ENCODE measurements around the gene SULT2B1.
"Not testable (repeated sequence)": the region's sequence is repeated elsewhere in the genome, so short reads cannot be mapped to it uniquely, and the experiment has no call there.

The SULT2B1 gene

DNA sequence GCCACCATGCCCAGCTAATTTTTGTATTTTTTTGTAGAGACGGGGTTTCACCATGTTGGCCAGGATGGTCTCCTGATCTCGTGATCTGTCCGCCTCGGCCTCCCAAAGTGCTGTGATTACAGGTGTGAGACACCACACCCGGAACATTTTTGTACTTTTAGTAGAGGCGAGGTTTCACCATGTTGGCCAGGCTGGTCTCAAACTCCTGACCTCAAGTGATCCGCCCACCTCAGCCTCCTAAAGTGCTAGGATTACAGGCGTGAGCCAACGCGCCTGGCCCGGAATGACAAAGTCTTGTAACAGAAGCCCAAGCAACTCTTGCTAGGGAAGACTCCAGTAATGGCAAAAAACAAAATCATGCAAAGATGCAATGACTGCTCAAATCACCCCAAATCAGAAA is 80.3 kb downstream of the SULT2B1 start:
- H3K23ac ChIP-seq (ENCODE audit: low read length); H4K8ac ChIP-seq (ENCODE audit: low read depth, low read length); H2AK5ac ChIP-seq (ENCODE audit: low read length); H4K91ac ChIP-seq (ENCODE audit: low read depth, low read length); H3K36me3 ChIP-seq (ENCODE audit: control insufficient read depth in 1 of 2, insufficient read depth in 2 of 2, low read length in 2 of 2); H3K4ac ChIP-seq (ENCODE audit: low read depth, low read length); H3K79me1 ChIP-seq (ENCODE audit: low read length); H3K9me3 ChIP-seq (ENCODE audit: insufficient read depth, low read depth, low read length); H3K9ac ChIP-seq (ENCODE audit: low read length); H2BK12ac ChIP-seq (ENCODE audit: low read length); H4K12ac ChIP-seq (ENCODE audit: low read depth, low read length); H3K27ac ChIP-seq (ENCODE audit: low read depth, low read length); H2BK5ac ChIP-seq (ENCODE audit: low read depth, low read length, poor library complexity); H3K4me2 ChIP-seq (ENCODE audit: low read length); H3K18ac ChIP-seq (ENCODE audit: low read length); H3K14ac ChIP-seq (ENCODE audit: low read length); H3K4me3 ChIP-seq (ENCODE audit: low read depth, low read length); H3K79me2 ChIP-seq (ENCODE audit: control insufficient read depth, insufficient read depth, low read length, poor library complexity); H2AFZ ChIP-seq (ENCODE audit: insufficient read depth, low read length, poor library complexity); H2BK120ac ChIP-seq (ENCODE audit: insufficient read depth, low read length, poor library complexity); DNase-seq: not testable (repeated sequence)
- H3K27me3 ChIP-seq (ENCODE audit: insufficient read depth, low read length), result peaks cover 15% of the 10 kb centered on the region
- H3K4me1 ChIP-seq (ENCODE audit: control insufficient read depth in 1 of 2, insufficient read depth in 2 of 2, low read length in 2 of 2), result peaks cover 25 to 41% of the 10 kb centered on the region in 2 experiments
- WGBS (ENCODE audit: extremely low coverage, insufficient coverage, insufficient read length), result no CpG with 5 or more reads among the region's 11 CpGs

DNA sequence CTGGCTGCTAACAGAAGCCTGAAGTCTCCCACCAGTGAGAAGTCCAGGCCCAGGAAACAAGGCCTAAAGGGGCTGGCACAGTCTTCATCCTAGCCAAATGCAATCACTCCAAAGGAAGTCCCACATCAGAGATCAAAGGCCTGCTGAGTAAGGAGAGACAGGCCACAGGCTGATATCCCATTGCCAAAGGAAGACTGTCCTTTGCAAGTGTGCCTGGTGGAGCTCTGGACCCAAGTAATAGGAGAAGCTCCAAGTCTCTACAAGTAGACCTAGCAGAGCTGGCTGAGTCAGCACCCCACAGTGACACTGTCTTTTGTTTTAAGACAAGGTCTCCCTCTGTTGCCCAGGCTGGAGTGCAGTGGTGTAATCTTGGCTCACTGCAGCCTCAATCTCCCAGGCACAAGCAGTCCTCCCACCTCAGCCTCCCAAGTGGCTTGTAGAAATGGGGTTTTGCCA is 80.7 kb downstream of the SULT2B1 start:
- Histone ChIP-seq H4K8ac (ENCODE audit: low read depth, low read length) (no peak overlapping the region), H4K91ac (ENCODE audit: low read depth, low read length) (no peak overlapping the region), H3K27ac (ENCODE audit: low read depth, low read length) (no peak overlapping the region), H3K27me3 (ENCODE audit: insufficient read depth, low read length) (peaks cover 15% of the 10 kb centered on the region), H3K23ac (ENCODE audit: low read length) (no peak overlapping the region), H3K9ac (ENCODE audit: low read length) (no peak overlapping the region), H3K79me1 (ENCODE audit: low read length) (peaks cover 4% of the 10 kb centered on the region), H3K36me3 (ENCODE audit: control insufficient read depth in 1 of 2, insufficient read depth in 2 of 2, low read length in 2 of 2) (no peaks in the 10 kb centered on the region), H2BK5ac (ENCODE audit: low read depth, low read length, poor library complexity) (no peak overlapping the region), H3K4me1 (ENCODE audit: control insufficient read depth in 1 of 2, insufficient read depth in 2 of 2, low read length in 2 of 2) (peaks cover 25 to 44% of the 10 kb centered on the region in 2 experiments), H3K4me3 (ENCODE audit: low read depth, low read length) (no peak overlapping the region), H3K4ac (ENCODE audit: low read depth, low read length) (no peak overlapping the region), H2AK5ac (ENCODE audit: low read length) (no peak overlapping the region), H4K12ac (ENCODE audit: low read depth, low read length) (no peak overlapping the region), H3K9me3 (ENCODE audit: insufficient read depth, low read depth, low read length) (peaks cover 3% of the 10 kb centered on the region), H3K79me2 (ENCODE audit: control insufficient read depth, insufficient read depth, low read length, poor library complexity) (no peaks in the 10 kb centered on the region), H2BK120ac (ENCODE audit: insufficient read depth, low read length, poor library complexity) (no peak overlapping the region), H3K14ac (ENCODE audit: low read length) (no peak overlapping the region), H3K18ac (ENCODE audit: low read length) (no peak overlapping the region), H2AFZ (ENCODE audit: insufficient read depth, low read length, poor library complexity) (no peak overlapping the region), H3K4me2 (ENCODE audit: low read length) (no peak overlapping the region), H2BK12ac (ENCODE audit: low read length) (no peak overlapping the region)
- no peak for DNase-seq

DNA sequence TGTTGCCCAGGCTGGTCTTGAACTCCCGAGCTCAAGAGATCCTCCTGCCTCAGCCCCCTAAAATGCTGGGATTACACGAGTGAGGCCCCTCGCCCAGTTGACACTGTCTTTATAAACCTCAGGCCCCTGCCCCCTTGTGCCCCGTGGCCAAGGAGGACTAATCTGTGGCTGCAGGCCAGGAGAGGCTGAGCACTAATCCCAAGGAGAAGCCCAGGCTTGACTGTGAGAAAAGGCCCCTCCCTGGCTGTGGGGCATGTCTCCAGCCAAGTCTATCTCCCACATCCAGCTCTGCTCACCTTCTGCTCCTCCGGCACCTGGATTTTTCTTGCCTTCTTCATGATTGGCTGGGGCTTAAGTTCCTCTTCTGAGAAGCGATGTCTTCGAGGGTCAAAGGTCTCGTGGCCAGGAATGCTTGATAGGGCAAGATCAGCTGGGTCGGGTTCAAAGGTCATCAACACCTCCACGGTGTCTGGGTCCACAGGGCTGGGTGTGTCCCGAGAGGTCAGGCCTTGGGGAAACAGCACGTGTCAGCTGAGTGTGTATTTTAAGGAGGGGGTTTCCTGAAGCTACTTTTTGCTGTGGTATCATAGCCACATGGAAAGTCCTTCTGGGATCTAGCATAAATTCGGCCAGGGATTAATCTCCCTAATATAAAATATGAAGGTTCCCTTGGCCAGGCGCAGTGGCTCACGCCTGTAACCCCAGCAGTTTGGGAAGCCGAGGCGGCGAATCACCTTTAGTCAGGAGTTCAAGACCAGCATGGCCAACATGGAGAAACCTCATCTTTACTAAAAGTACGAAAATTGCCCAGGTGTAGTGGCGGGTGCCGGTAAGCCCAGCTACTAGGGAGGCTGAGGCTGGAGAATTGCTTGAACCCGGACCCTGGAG is 81.4 kb downstream of the SULT2B1 start:
- Histone ChIP-seq H2AFZ (ENCODE audit: insufficient read depth, low read length, poor library complexity) (no peak overlapping the region), H4K8ac (ENCODE audit: low read depth, low read length) (no peak overlapping the region), H3K4me2 (ENCODE audit: low read length) (no peak overlapping the region), H3K36me3 (ENCODE audit: control insufficient read depth in 1 of 2, insufficient read depth in 2 of 2, low read length in 2 of 2) (no peaks in the 10 kb centered on the region), H3K9ac (ENCODE audit: low read length) (no peak overlapping the region), H3K27ac (ENCODE audit: low read depth, low read length) (no peak overlapping the region), H3K14ac (ENCODE audit: low read length) (no peak overlapping the region), H2AK5ac (ENCODE audit: low read length) (no peak overlapping the region), H2BK12ac (ENCODE audit: low read length) (no peak overlapping the region), H3K18ac (ENCODE audit: low read length) (no peak overlapping the region), H3K4me1 (ENCODE audit: control insufficient read depth in 1 of 2, insufficient read depth in 2 of 2, low read length in 2 of 2) (peaks cover 25 to 46% of the 10 kb centered on the region in 2 experiments), H4K91ac (ENCODE audit: low read depth, low read length) (no peak overlapping the region), H3K79me2 (ENCODE audit: control insufficient read depth, insufficient read depth, low read length, poor library complexity) (no peaks in the 10 kb centered on the region), H3K79me1 (ENCODE audit: low read length) (peaks cover 4% of the 10 kb centered on the region), H2BK120ac (ENCODE audit: insufficient read depth, low read length, poor library complexity) (no peak overlapping the region), H4K12ac (ENCODE audit: low read depth, low read length) (no peak overlapping the region), H3K4ac (ENCODE audit: low read depth, low read length) (no peak overlapping the region), H3K4me3 (ENCODE audit: low read depth, low read length) (no peak overlapping the region), H2BK5ac (ENCODE audit: low read depth, low read length, poor library complexity) (no peak overlapping the region), H3K27me3 (ENCODE audit: insufficient read depth, low read length) (peaks cover 15% of the 10 kb centered on the region), H3K23ac (ENCODE audit: low read length) (no peak overlapping the region), H3K9me3 (ENCODE audit: insufficient read depth, low read depth, low read length) (peaks cover 3% of the 10 kb centered on the region)
- no peak for DNase-seq
- WGBS (ENCODE audit: extremely low coverage, insufficient coverage, insufficient read length), result no CpG with 5 or more reads among the region's 22 CpGs

DNA sequence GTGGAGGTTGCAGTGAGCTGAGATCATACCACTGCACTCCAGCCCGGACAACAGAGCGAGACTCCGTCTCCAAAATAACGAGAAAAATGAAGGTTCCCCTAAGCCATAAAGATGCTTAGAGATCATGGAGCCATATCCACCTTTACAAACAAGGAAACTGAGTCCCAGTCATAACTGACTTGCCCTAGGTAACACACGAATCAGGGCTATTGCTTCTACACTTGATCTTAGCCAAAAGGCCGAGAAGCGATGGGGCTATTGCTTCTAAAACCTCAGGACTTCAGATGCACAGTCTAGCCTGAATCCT is 82.0 kb downstream of the SULT2B1 start:
- no CpG with 5 or more reads among the region's 7 CpGs for WGBS (ENCODE audit: extremely low coverage, insufficient coverage, insufficient read length)

More for the DNA sequence above, 82.0 kb downstream of the SULT2B1 start:
- Histone ChIP-seq H3K14ac (ENCODE audit: low read length) (no peak overlapping the region), H3K79me1 (ENCODE audit: low read length) (peaks cover 4% of the 10 kb centered on the region), H2BK120ac (ENCODE audit: insufficient read depth, low read length, poor library complexity) (no peak overlapping the region), H3K9me3 (ENCODE audit: insufficient read depth, low read depth, low read length) (peaks cover 3% of the 10 kb centered on the region), H3K79me2 (ENCODE audit: control insufficient read depth, insufficient read depth, low read length, poor library complexity) (no peaks in the 10 kb centered on the region), H2AFZ (ENCODE audit: insufficient read depth, low read length, poor library complexity) (no peak overlapping the region), H3K4me1 (ENCODE audit: control insufficient read depth in 1 of 2, insufficient read depth in 2 of 2, low read length in 2 of 2) (peaks cover 25 to 48% of the 10 kb centered on the region in 2 experiments), H4K12ac (ENCODE audit: low read depth, low read length) (no peak overlapping the region), H3K9ac (ENCODE audit: low read length) (no peak overlapping the region), H3K4me2 (ENCODE audit: low read length) (no peak overlapping the region), H3K23ac (ENCODE audit: low read length) (no peak overlapping the region), H3K18ac (ENCODE audit: low read length) (no peak overlapping the region), H3K4ac (ENCODE audit: low read depth, low read length) (no peak overlapping the region), H4K91ac (ENCODE audit: low read depth, low read length) (no peak overlapping the region), H4K8ac (ENCODE audit: low read depth, low read length) (no peak overlapping the region), H2AK5ac (ENCODE audit: low read length) (no peak overlapping the region), H2BK12ac (ENCODE audit: low read length) (no peak overlapping the region), H3K27ac (ENCODE audit: low read depth, low read length) (no peak overlapping the region), H3K4me3 (ENCODE audit: low read depth, low read length) (no peak overlapping the region), H2BK5ac (ENCODE audit: low read depth, low read length, poor library complexity) (no peak overlapping the region), H3K36me3 (ENCODE audit: control insufficient read depth in 1 of 2, insufficient read depth in 2 of 2, low read length in 2 of 2) (no peaks in the 10 kb centered on the region), H3K27me3 (ENCODE audit: insufficient read depth, low read length) (peaks cover 15% of the 10 kb centered on the region)
- DNase-seq, result no peak

Data from trophoblast cell (in vitro differentiated cells and primary cell).